Measurements from ENCODE around the gene SWI5.

GRCh38 chr9:128293091-128293490 is 17.0 kb downstream of the SWI5 start:
- no peak for TF ChIP-seq CTCF (conservative IDR thresholded peaks at IDR 0.05 in 1 of 2, IDR thresholded peaks at IDR 0.05 in 1 of 2; ENCODE audit: low read depth in 1 of 2, low read length in 2 of 2)
- TF ChIP-seq EZH2 (IDR thresholded peaks at IDR 0.05; ENCODE audit: low read length, missing control alignments), result no peak
